ENCODE data around the gene MRPL32. TPM values are rescaled to one million over a fixed set of nuclear protein-coding genes. Genes with fewer than 3 reads are reported as not detected.

The MRPL32 gene
- total RNA-seq, 1 donor from 2014 or later = 49.6 TPM

DNA sequence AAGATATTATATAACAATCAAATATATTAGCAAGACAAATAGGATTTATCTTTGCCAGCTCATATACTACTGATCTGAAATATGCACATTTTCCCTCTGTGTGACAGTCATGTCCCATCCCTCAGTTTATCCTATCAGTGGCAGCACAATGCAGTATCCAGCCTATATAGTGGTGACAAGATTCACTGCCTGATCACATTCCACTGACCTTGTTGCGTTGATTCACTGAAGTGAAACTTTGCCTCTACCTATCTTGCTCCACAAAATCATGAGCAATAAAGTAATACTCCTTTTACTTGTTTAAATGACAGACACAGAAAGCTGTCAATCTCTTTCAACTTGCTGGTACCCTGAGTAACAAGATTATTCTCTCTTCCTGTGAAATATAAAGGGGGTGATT lies 6.5 kb upstream of the MRPL32 start:
- intact Hi-C loops (cut with micrococcal nuclease) = no loop called here

DNA sequence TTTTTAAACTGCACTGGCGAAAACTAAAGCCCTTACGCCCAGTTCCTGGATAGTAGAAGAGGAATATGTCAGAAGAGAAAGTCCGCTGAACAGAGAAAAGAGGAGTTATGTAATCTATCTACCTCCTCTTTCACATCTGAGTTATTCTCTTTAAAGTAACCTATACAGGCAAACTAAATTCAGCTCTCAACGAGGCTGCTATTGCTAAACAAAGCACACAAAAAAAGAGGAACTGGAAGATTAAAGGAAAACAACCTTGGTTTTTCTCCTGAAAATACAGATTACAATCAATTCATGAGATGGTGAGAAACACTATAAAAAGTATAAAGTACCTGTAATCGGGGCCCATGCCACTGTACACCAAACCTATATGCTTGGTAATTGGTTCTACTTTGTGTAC lies 6.0 kb upstream of the MRPL32 start:
- intact Hi-C loops (cut with micrococcal nuclease) = no loop called here

DNA sequence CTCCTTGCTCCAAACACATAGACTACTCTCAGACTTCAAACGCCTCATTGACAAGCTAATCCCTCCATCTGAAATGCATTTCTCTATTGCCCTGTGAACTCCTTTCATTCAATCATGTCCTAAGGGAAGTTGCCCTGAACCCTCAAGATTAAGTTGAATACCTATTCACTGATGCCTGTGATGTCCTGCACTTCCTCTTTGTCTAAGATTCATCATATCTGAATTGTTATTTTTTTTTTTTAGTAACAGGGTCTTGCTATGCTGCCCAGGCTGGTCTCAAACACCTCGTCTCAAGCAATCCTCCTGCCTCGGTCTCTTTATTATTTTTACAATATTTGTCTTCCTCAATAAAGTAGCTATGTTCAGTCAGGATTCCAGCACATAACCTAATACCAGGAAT lies 3.4 kb upstream of the MRPL32 start:
- intact Hi-C loops (cut with micrococcal nuclease) = no loop called here

DNA sequence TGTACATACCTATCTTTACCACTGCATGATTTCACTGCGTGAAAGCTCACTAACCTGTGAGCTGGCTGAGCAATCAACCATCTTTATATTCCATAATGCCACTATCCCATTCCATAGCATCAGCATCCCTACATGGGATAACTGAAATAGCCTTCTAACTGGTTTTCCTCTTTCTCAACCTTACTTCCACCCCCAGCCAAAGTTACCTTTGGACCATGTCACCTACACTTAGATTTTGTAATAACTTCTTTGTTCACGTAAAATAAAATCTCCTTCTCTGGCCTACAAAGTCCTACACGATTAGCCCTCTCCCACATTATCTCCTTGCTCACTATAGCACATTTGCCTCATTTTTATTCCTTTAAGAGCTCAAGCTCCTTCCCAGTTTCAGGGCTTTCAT lies 2.7 kb upstream of the MRPL32 start:
- intact Hi-C loops (cut with micrococcal nuclease) = no loop called here

DNA sequence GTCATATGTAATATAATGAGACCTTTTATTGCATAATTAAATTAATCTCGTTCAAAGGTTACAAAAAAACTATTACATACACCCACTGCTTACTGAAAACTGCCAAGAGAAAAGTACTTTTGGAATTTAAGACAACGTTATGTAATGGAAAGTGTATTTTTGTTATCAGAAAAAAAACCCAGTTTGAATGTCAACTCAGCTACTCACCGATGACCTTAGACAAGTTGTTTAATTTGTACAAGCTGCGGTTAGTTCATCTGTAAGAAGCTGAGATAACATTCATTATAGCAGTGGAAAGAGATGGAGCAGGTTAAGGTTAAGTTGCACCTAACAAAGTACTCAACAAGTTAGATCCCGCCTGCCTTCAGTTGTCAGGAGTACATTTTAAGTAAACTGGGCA lies 1.3 kb upstream of the MRPL32 start:
- intact Hi-C loops (cut with micrococcal nuclease) = loop anchor here (5.0 kb wide), 1 partner anchor 796 kb away; the partner anchor contains the start of gene COA1

DNA sequence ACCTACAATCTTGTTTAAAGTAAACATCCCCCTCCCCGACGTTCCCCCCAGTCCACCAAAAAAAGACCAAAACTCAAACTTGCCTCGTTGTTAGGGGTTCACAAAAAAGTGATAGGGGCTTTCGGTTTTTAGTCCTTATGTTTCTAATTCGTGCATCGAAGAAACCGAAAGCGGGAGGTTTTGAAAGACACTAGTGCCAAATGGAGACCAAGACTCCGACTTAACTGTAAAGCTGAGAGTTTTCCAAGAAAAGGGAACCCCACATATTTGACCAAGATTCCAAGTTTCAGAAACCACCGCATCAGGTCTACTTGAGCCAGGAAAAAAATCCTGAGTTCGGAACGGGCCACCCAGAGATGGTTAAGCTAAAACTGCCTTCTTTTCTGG lies 736 bp upstream of the MRPL32 start:
- intact Hi-C loops (cut with micrococcal nuclease) = loop anchor here (5.0 kb wide), 1 partner anchor 796 kb away; the partner anchor contains the start of gene COA1

DNA sequence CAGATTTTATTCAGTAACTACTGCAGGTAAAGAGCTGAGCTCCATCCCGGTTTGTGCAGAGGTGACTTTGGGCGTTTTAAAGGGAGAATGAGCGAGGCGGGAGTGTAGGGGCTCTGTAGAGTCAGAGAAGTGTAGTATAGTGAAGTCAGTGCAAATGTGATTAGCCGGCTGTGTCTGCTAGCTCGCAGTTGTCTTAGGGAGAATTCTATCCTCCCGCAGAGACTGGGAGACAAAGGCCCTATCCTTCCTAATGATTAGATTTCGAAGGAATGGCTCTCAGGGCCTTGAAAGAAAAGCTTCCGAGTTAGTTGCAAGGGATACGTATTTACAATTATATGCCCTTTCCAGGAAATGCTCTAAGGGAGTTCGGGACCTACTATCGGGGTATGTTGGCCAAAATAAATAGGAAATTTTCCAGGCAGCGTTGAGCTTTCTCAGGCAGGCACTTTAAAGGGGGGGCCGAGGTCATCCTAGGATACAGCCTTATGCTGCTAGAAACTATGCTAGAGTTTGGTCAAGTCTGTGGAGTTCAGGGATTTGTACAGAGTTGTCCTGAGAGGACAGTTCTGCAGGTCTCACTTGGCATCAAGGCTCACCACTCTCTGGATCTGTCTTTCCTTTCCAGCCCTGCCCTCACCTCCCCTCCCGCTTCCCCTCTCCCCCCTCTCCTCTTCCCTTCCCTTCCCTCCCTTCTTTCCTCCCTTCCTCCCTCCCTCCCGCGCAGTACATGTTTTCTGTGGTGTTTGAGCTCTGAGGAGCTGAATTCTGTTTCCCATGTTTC lies 825 bp downstream of the MRPL32 start:
- intact Hi-C loops (cut with micrococcal nuclease) = loop anchor here (1.0 to 5.0 kb wide), 5 partner anchors 13 to 794 kb away; partner anchors contain the start of genes C7orf25, COA1 and STK17A

DNA sequence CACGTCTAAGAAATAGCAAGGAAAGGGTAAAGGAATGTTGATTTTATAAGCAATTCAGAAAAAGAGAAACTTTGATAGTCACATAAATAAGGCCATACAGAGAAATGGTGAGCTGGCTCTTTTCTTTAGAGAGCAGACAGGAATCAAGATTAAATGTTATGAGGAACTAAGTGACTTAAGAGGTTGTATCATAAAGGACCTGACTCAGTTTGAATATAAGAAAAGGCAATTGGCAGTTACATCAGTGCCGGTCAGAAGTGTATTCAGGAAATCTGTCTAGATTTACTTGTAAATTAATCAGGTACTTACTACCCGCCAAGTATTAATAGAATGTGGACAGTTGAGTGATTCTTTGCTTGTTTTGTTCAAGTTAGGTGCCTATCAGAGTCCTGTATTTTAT lies 2.1 kb downstream of the MRPL32 start:
- intact Hi-C loops (cut with micrococcal nuclease) = loop anchor here (5.0 kb wide), 1 partner anchor 793 kb away; the partner anchor contains the start of gene COA1

DNA sequence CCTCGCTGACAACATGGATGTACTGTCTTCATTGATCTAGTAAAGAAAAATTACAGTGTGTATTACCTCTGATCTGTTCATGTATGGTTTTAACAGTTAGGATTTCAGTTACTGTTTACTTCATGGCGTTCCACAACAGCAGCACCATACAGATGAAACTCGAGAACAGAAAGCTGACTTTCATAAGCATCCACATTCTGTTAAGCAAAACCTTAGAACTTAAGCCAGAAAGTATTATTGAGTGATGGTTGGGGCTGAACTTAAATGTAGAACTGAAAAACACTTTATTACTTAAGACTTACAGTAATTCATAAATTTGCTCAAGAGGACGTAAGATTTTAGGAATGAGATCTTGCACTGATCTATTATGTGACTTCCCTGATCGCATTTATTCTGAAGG lies 3.7 kb downstream of the MRPL32 start:
- intact Hi-C loops (cut with micrococcal nuclease) = no loop called here

DNA sequence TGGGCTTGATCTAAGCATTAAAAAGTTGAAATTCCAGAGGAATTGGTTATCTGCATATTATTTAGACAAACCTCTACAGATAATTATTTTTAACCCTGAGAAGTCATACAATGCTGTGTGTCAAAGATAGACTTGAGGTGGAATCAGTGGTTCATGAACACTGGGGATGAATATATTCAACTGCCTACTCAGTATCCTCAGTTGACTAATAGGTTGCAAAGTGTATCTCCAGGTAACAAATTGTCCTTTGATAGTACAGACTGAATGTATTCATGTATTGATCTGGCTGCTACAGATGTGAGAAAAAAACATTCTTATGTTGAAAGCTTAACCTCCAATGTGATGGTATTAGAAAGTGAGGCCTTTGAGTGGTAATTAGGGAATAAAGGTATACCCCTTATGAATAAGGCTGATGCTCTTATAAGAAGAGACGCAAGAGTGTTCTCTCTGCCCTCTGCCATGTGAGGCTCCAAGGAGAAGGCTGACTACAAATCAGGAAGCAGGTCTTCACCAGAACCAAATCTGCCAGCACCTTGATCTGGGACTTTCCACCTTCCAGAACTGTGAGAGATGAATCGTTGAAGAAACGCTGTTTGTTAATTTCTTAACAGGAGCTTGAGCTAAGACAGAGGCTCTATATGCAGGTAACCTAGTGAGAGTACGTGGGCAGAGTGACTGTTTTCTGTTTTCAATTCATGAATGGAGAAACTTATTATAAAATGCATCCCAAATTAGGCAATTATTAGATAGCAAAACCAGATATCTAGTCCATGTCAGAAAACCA lies 7.5 kb downstream of the MRPL32 start:
- intact Hi-C loops (cut with micrococcal nuclease) = loop anchor here (2.0 to 10.0 kb wide), 3 partner anchors 65 to 899 kb away; no protein-coding TSS in a partner anchor

DNA sequence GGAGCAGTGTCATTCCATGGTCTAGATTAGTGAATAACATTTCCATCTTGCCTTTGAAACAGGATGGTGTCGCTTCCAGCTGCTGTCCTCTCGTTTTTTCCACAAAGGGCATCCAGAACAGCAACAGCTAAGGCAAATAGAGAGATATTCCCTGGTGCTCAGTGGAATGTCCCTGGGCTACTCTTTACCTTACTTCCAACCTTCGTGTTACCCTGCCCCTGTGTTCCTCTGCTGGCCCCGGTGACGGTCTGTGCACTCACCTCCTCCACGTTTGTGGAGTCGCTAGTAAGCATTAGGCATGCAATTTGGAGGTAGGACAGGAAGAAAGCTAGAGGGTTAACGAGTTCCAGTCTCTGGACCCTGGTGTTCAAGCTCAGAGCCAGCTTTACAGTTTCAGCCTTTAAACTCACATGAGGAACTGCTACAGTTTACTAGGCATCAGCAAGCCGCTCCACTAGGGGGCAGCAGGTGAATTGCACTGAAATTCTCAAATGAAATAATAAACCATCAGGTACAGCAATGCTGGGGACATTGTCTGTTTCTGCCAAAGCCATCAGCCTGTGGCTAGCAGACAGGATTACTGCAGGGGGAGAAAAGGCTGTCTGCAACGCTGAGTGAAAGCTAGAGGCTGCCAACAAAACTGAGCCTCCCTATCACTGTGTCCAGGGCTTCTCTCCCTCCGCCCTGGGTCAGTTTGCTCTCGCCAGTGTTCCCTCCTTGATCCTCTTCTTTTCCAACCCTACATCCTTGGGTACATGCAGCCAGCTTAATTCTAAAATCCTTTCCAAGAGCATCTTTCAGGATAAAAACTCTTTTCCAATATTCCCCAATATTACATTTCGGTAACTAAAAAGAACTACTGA lies 9.0 kb downstream of the MRPL32 start:
- intact Hi-C loops (cut with micrococcal nuclease) = loop anchor here (1.0 to 10.0 kb wide), 6 partner anchors 64 to 898 kb away; no protein-coding TSS in a partner anchor

DNA sequence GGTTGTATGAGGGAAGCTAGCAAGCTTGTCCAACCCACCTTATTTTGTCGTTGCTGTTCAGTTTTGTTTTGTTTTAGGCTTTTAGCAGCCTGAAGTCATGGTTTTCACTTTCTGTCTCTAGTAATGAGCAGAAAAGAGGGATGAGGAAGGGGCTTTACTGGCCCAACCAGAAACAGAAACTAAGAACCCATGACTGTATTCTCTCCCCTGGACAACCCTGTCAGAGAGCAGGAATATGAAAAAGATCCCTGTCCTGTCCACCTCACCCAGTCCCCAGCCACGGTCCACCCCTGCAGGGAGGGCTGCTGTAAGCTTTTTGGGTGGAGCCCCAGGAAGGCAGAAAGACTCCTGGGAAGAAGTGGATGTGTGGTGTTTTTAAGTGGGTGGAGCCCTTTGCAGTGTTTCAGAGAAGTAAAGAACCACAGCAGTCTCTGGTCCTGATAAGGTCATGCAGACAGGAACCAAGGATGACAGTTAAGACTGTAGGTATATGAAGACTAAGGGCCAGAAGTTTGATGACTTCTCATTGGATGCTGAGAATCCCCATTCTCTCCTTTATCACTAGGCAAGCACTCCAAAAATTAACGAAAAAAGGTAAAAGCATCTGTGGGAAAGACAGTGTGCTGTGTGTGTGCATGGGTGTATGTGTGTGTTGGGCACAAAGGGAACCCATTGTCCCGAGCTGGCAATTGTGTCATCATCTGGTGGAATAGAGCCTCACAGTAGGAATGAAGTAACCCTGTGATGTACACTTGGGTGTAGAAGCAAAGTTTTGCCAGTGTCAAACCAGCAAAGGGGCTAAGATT lies 13.8 kb downstream of the MRPL32 start:
- intact Hi-C loops (cut with micrococcal nuclease) = loop anchor here (1.0 to 10.0 kb wide), 4 partner anchors 14 to 636 kb away; partner anchors contain the start of genes C7orf25, MRPL32, PSMA2 and STK17A

DNA sequence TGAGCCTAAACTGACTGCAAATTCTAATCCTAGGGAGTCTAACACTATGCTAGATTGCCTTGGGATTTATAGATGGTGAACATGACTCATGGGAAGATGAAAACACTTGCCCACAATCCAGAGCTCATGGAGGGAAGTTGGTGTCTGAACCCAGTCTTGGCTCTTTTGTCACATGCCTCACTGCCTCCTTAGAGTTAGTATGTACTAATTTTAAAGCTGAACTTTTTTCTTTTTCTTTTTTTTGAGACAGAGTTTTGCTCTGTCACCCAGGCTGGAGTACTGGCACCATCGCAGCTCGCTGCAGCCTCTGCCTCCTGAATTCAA lies 14.4 kb downstream of the MRPL32 start:
- intact Hi-C loops (cut with micrococcal nuclease) = loop anchor here (1.0 to 10.0 kb wide), 4 partner anchors 14 to 636 kb away; partner anchors contain the start of genes C7orf25, MRPL32, PSMA2 and STK17A

DNA sequence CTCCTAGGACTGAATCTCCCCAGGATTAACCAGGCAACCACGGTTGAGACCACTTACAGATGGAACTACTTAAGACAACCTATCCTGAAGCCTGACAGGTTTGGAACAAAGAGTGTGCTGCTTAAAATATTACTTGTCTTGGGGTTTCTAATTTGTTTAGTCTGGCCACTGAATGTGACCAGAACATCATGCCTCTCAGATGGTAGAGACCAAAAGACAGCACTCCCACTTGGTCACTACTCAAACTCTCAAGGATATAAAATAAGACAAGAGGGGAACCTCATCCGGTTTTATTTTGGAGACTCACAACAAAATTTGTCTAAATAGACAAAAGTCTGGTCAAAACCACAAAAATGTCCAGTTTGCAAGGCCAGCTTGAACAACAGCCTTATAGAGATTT lies 15.3 kb downstream of the MRPL32 start:
- intact Hi-C loops (cut with micrococcal nuclease) = loop anchor here (5.0 to 10.0 kb wide), 3 partner anchors 35 to 635 kb away; partner anchors contain the start of genes C7orf25 and STK17A

DNA sequence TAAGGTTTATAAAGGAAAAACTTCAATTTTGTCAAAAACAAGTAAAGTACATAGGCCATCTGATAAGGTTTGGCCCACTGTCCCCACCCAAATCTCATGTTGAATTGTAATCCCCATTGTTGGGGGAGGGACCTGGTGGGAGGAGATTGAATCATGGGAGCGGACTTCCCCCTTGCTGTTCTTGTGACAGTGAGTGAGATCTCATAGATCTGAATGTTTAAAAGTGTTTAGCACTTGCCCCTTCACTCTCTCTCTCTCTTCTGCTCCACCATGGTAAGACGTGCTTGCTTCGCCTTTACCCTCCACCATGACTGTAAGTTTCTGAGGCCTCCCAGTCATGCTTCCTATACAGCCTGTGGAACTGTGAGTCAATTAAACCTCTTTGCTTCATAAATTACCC lies 18.2 kb downstream of the MRPL32 start:
- intact Hi-C loops (cut with micrococcal nuclease) = no loop called here

DNA sequence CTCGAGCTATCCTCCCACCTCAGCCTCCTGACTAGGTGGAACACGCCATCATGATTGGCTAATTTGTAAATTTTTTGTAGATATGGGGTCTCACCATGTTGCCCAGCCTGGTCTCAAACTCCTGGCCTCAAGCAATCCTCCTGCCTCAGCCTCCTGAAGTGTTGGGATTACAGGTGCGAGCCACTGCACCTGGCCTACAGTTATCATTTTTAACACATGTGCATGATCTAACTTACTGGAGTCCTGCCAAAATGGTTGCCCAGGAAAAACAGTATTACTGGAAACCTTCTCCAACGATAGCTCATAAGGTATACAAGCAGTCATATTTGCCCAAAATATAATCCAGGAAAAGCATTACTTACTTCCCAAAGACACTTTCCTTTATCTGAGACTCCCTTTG lies 20.2 kb downstream of the MRPL32 start:
- intact Hi-C loops (cut with micrococcal nuclease) = no loop called here

DNA sequence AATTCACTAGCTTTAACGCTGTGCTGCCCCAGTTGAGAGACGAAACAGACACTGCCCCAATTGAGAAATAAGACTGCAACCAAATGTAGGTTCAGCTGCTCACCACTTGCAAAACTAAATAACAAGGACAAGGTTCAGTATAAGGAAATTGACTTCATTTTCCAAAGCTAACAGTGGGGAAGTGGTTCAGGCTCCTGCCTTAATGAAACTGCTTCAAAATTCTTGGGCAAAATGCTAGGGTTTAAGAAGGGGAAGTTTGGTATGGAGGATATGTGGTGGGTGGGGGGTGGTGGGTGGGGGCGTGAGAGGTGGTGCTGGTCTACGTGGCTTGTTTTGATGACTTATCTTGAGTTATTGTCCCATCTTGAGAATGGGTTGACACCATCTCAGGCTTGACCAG lies 21.8 kb downstream of the MRPL32 start:
- intact Hi-C loops (cut with micrococcal nuclease) = no loop called here

DNA sequence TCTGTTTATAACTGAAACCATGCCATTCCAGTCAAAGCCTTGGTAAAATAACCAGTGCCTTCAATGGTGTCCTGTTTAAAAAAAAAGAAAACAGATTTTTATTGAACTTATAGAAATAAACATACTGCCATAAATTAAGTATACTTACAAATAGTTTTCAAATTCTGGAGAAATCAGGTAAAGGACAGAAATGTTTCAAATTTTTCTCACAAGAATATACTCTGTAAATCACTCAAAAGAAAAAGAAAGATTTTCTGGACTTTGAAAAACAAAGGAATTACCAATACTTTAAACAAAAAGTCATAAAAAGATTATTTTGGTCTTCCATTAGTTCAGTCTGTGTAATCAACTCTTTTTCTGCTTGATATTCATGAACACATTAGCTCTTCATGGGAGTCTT lies 23.9 kb downstream of the MRPL32 start:
- intact Hi-C loops (cut with micrococcal nuclease) = no loop called here

DNA sequence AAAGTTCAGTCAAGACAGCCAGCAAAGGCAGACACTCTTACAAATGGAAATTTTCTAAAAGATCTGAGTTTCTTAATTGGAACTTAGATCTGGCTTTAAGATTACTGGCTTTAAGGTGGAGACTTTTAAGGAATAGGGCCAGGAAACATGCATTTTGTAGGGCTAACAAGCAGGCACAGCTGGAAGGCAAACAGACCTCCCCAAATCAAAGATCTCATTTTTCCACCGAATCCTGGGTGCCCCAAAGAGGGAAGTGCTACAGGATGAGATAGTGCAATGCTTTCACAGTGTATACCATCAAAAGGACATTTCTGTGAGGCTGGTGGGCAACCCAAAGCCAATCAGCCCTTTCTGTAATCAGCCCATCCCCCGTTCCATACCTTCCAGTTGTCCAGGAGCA lies 27.4 kb downstream of the MRPL32 start:
- intact Hi-C loops (cut with micrococcal nuclease) = no loop called here

DNA sequence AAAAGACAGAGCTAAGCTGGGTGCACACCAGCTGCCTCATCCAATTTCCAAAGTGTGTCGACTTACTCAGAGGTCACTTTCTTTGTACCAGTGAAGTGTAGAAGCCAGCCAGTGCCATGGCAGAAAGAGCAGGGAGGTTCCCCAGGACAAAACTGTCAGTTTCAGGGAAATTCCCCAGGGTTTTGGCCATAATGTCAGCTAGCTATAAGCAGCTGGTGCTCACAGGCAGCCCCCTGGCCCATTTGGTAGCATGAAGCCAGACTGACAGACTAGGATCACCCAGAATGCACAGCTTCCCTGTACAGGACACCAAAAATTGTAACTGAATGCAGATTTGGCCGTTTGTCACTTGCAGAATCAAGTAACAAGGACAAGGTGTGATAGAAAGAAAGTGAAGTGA lies 28.6 kb downstream of the MRPL32 start:
- intact Hi-C loops (cut with micrococcal nuclease) = no loop called here
